ENCODE data around the gene CRTC3.

The CRTC3 gene

DNA sequence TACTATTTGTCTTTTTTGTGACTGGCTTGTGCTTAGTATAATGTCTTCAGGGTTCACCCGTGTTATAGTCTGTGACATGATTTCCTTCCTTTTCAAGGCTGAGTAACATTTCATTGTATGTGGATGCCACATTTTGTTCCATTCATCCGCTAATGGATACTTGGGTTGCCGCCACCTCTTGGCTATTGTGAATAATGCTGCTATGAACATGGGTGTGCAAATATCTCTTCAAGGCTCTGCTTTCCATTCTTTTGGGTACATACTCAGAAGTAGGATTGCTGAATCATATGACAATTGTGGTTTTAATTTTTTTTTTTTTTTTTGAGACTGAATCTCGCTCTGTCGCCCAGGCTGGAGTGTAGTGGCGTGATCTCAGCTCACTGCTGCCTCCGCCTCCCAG is 15.4 kb downstream of the CRTC3 start:
- no peak overlapping the region for H3K4me3 Mint-ChIP-seq
- no peaks in the 10 kb centered on the region for H3K9me3 Mint-ChIP-seq
- H3K27ac Mint-ChIP-seq: no peak overlapping the region
- H3K4me1 Mint-ChIP-seq: peaks cover 62% of the 10 kb centered on the region
- no peaks in the 10 kb centered on the region for H3K27me3 Mint-ChIP-seq
- no peak for DNase-seq
- no peak for ATAC-seq

DNA sequence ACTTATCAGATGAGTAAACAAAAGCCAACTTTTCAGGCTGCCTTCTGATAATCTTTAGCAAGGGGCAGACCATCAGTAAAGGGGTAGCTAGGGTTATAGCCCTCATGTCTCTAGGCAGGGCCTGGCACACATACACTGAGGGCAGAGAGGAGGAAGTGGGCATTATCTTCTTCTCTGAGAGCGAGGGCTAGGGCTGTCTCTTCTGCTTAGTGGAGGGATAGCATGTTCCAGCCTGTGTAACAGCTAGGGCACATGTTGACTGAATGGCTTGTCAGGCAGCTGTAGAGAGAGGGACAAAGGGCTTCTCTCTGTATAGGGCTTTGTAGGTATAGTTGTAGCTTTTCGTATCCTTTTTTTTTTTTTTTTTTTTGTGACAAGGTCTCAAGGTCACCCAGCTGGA is 17.8 kb downstream of the CRTC3 start:
- peaks cover 79% of the 10 kb centered on the region for H3K4me1 Mint-ChIP-seq
- H3K27me3 Mint-ChIP-seq: no peaks in the 10 kb centered on the region
- H3K9me3 Mint-ChIP-seq: no peaks in the 10 kb centered on the region
- ATAC-seq: peak; percentile 45
- H3K4me3 Mint-ChIP-seq: peak overlapping the region in 1 of 2 donors; percentile 11
- no peak for DNase-seq
- H3K27ac Mint-ChIP-seq: peak overlapping the region; percentile 53 to 79

- ATAC-seq (no peak), DNase-seq (no peak)
- no peak overlapping the region for H3K4me3 Mint-ChIP-seq
- H3K27me3 Mint-ChIP-seq: no peaks in the 10 kb centered on the region
- no peaks in the 10 kb centered on the region for H3K9me3 Mint-ChIP-seq
- peaks cover 66% of the 10 kb centered on the region for H3K4me1 Mint-ChIP-seq
- H3K27ac Mint-ChIP-seq: no peak overlapping the region
Observed at GRCh38 chr15:90550919-90551318, 21.2 kb downstream of the CRTC3 start.

- H3K4me3 Mint-ChIP-seq: no peak overlapping the region
- ATAC-seq (no peak), DNase-seq (no peak)
- no peaks in the 10 kb centered on the region for H3K27me3 Mint-ChIP-seq
- peaks cover 65% of the 10 kb centered on the region for H3K4me1 Mint-ChIP-seq
- no peak overlapping the region for H3K27ac Mint-ChIP-seq
- H3K9me3 Mint-ChIP-seq: no peaks in the 10 kb centered on the region
Observed at GRCh38 chr15:90552162-90552928, 22.6 kb downstream of the CRTC3 start.

GRCh38 chr15:90552929-90553211 is 23.1 kb downstream of the CRTC3 start:
- DNase-seq: no peak
- Mint-ChIP-seq H3K4me1 (peaks cover 65% of the 10 kb centered on the region), H3K4me3 (no peak overlapping the region), H3K9me3 (no peaks in the 10 kb centered on the region), H3K27ac (no peak overlapping the region), H3K27me3 (no peaks in the 10 kb centered on the region)
- ATAC-seq: no peak

- H3K9me3 Mint-ChIP-seq: no peaks in the 10 kb centered on the region
- no peak overlapping the region for H3K4me3 Mint-ChIP-seq
- no peak overlapping the region for H3K27ac Mint-ChIP-seq
- ATAC-seq: no peak
- H3K4me1 Mint-ChIP-seq: peaks cover 65% of the 10 kb centered on the region
- no peak for DNase-seq
- H3K27me3 Mint-ChIP-seq: no peaks in the 10 kb centered on the region
Observed at GRCh38 chr15:90553248-90553745, 23.6 kb downstream of the CRTC3 start.

- ATAC-seq: peak; percentile 34
- Mint-ChIP-seq H3K4me1 (peaks cover 74% of the 10 kb centered on the region), H3K9me3 (no peaks in the 10 kb centered on the region), H3K4me3 (peak overlapping the region; percentile 71 to 73), H3K27ac (peak overlapping the region; percentile 67 to 91), H3K27me3 (no peaks in the 10 kb centered on the region)
- DNase-seq: no peak
Observed at GRCh38 chr15:90557186-90558084, 27.7 kb downstream of the CRTC3 start.

- DNase-seq (no peak), ATAC-seq (no peak)
- Mint-ChIP-seq H3K4me1 (peaks cover 74% of the 10 kb centered on the region), H3K27ac (peak overlapping the region in 1 of 2 donors; percentile 49), H3K9me3 (no peaks in the 10 kb centered on the region), H3K27me3 (no peaks in the 10 kb centered on the region), H3K4me3 (peak overlapping the region in 1 of 2 donors; percentile 38)
Observed at GRCh38 chr15:90558171-90558573, 28.4 kb downstream of the CRTC3 start.

GRCh38 chr15:90559119-90559518 is 29.4 kb downstream of the CRTC3 start:
- Mint-ChIP-seq H3K27ac (no peak overlapping the region), H3K4me1 (peaks cover 76% of the 10 kb centered on the region), H3K9me3 (no peaks in the 10 kb centered on the region)

DNA sequence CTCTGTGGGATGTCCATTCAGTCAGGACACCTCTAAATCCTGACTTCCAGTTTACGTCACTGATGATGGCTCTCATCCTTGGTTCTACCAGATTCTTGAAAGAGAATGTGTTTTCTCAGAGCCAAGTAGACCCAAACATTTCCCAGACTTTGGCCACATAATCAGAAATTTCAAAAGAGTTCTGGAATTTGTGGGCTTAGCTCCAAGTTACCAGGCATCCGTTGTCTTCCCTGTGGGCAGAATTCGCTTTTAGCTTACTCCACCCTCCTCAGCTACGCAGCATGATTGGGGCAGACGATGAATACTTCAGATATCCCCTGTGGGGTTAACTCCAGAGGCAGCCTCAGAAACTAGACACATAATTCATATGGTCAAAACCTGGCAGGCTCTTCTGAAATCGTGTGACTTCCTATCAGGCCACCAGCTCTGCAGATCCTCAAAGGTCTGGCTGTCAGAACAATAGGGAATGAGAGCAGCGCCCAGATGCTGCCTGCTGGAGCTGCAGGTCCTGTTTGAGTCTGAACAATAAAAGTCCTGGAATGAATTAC is 30.6 kb downstream of the CRTC3 start:
- ATAC-seq (no peak), DNase-seq (no peak)
- Mint-ChIP-seq H3K4me1 (peaks cover 88% of the 10 kb centered on the region), H3K27ac (no peak overlapping the region), H3K4me3 (no peak overlapping the region), H3K27me3 (no peaks in the 10 kb centered on the region), H3K9me3 (no peaks in the 10 kb centered on the region)

More at GRCh38 chr15:90559119-90559518, 29.4 kb downstream of the CRTC3 start:
- Mint-ChIP-seq H3K4me3 (no peak overlapping the region), H3K27me3 (no peaks in the 10 kb centered on the region)
- ATAC-seq (no peak), DNase-seq (no peak)

DNA sequence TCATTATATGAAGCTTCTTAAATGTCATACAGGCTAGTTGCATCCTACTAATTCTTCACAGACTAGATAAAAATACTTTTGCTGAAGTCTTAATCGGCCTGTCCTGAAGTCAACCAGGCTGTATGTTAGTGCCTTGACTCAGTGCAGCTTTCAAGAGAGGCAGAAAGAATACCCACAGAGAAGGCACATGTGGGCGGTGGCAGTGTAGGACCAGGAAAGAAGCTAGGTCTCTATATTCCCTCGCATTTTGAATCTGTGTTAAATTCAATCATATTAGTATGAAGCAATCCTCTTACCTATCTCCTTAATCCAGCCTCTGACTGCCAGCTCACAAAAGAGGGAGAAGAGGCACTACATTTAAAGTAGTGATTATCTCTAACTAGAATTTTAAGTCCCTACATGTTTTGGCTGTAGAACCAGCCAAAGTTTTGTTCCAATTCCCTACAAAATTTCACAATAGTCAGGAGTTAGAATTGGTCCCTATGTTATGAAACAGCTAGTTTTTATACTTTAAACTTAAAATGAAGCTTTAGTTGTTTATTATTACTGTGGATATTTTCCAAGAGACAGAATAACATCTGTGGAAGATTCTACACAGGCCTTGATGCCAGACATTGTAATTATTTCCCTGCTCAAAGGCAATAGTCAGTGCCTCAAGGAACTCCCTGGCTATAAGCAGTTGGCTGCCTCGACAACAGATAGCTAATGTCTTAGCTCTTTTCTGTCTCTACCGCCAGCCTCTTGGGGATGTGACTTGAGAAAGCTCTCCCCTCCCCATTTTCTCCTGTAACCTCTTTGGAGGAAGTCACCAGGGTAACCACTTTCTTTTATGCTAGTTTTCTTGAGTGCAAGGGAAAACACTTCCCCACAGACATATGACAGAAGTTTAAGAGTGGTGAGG is 31.9 kb downstream of the CRTC3 start:
- H3K9me3 Mint-ChIP-seq: no peaks in the 10 kb centered on the region
- peak overlapping the region; percentile 18 to 48 for H3K4me3 Mint-ChIP-seq
- H3K4me1 Mint-ChIP-seq: peaks cover 95% of the 10 kb centered on the region
- peak overlapping the region; percentile 77 to 92 for H3K27ac Mint-ChIP-seq
- DNase-seq (no peak), ATAC-seq (peak; percentile 31)
- no peaks in the 10 kb centered on the region for H3K27me3 Mint-ChIP-seq

GRCh38 chr15:90562669-90563068 is 32.9 kb downstream of the CRTC3 start:
- Mint-ChIP-seq H3K27me3 (no peaks in the 10 kb centered on the region), H3K27ac (peak overlapping the region; percentile 80 to 92), H3K4me1 (peaks cover 94% of the 10 kb centered on the region), H3K9me3 (peaks cover 0 to under 1% of the 10 kb centered on the region in 2 donors), H3K4me3 (peak overlapping the region; percentile 18 to 48)
- ATAC-seq (no peak), DNase-seq (no peak)

GRCh38 chr15:90563463-90563862 is 33.7 kb downstream of the CRTC3 start:
- H3K4me1 Mint-ChIP-seq: peaks cover 94% of the 10 kb centered on the region
- H3K27ac Mint-ChIP-seq: peak overlapping the region in 1 of 2 donors; percentile 95
- DNase-seq (no peak), ATAC-seq (peak; percentile 53)
- peak overlapping the region in 1 of 2 donors; percentile 71 for H3K4me3 Mint-ChIP-seq
- peaks cover 0 to 4% of the 10 kb centered on the region in 2 donors for H3K9me3 Mint-ChIP-seq
- no peaks in the 10 kb centered on the region for H3K27me3 Mint-ChIP-seq

GRCh38 chr15:90564051-90564450 is 34.3 kb downstream of the CRTC3 start:
- Mint-ChIP-seq H3K4me3 (peak overlapping the region; percentile 44 to 71), H3K27ac (peak overlapping the region; percentile 91 to 95), H3K27me3 (no peaks in the 10 kb centered on the region), H3K4me1 (peaks cover 95% of the 10 kb centered on the region), H3K9me3 (peaks cover 0 to 4% of the 10 kb centered on the region in 2 donors)
- ATAC-seq (no peak), DNase-seq (no peak)

DNA sequence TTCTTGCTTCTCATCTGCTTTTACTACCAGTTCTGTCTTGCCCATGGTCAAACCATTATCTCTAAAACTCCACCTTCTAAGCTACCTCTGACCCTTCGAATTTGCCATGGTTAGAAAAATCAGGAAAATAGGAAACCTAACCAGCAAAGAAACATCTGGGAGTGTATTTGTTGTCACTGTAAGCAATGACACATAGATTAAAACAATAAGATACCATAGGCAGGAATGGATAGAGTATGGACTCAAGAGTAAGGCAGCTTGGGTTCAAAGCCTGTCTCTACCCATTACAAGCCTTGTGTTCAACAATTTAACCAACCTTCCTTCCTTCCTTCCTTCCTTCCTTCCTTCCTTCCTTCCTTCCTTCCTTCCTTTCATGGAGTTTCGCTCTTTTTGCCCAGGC is 34.9 kb downstream of the CRTC3 start:
- DNase-seq: no peak
- H3K27ac Mint-ChIP-seq: peak overlapping the region; percentile 93 to 95
- H3K4me1 Mint-ChIP-seq: peaks cover 95% of the 10 kb centered on the region
- no peak for ATAC-seq
- peaks cover 0 to 4% of the 10 kb centered on the region in 2 donors for H3K9me3 Mint-ChIP-seq
- no peaks in the 10 kb centered on the region for H3K27me3 Mint-ChIP-seq
- peak overlapping the region; percentile 67 to 71 for H3K4me3 Mint-ChIP-seq
